ENCODE results near the gene CXCL11. TPM values are rescaled to one million over a fixed set of nuclear protein-coding genes. Genes with fewer than 3 reads are reported as not detected.

Gene CXCL11
- total RNA-seq, 4 donors from 2014 or later = not detected

DNA sequence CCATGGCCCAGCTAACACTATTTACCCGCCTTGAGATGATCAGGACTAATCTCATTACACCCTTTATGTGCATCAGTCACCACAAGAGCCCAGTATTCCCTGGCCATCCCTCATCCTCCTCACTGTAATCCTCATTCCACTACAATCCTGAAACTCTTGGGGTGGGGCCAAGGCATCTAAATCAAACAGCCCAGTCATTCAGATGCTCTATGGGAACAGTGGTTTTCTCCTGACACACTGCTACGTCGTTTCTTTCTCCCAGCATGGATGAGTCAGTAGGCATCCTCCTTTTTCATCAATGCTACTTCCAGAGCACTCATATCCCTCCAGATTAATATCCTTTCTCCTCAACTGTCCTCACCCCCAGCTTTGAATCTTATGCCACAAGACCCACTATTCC lies 50.8 kb downstream of the CXCL11 start:
- TF ChIP-seq POLR2AphosphoS5 (IDR thresholded peaks at IDR 0.05) = no peak
- TF ChIP-seq POLR2A (IDR thresholded peaks at IDR 0.05) = no peak
- TF ChIP-seq, protein P1, sequence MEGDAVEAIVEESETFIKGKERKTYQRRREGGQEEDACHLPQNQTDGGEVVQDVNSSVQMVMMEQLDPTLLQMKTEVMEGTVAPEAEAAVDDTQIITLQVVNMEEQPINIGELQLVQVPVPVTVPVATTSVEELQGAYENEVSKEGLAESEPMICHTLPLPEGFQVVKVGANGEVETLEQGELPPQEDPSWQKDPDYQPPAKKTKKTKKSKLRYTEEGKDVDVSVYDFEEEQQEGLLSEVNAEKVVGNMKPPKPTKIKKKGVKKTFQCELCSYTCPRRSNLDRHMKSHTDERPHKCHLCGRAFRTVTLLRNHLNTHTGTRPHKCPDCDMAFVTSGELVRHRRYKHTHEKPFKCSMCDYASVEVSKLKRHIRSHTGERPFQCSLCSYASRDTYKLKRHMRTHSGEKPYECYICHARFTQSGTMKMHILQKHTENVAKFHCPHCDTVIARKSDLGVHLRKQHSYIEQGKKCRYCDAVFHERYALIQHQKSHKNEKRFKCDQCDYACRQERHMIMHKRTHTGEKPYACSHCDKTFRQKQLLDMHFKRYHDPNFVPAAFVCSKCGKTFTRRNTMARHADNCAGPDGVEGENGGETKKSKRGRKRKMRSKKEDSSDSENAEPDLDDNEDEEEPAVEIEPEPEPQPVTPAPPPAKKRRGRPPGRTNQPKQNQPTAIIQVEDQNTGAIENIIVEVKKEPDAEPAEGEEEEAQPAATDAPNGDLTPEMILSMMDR (IDR thresholded peaks at IDR 0.05) = no peak
- no peak for TF ChIP-seq EP300 (IDR thresholded peaks at IDR 0.05; ENCODE audit: low read depth)
- H3K4me3 ChIP-seq = no peak overlapping the region

More for the DNA sequence above, 50.8 kb downstream of the CXCL11 start:
- in situ Hi-C loops (cut with MboI; ENCODE audit: low pct_ligation_motif_present in 1 of 4, low pct_unique_long_range_greater_than_20kb in 1 of 4, low sequenced_read_pairs in 3 of 4) = no loop called here
- 69 to 75% methylated on average over 3 of the region's 3 CpGs for WGBS, 2 donors (ENCODE audit: low coverage in 1 of 2)
- H3K9me3 ChIP-seq = no peaks in the 10 kb centered on the region
- intact Hi-C loops (cut with DNase I; ENCODE audit: low total_unique reads) = no loop called here
- peaks cover 12 to 16% (median 14%) of the 10 kb centered on the region in 4 donors for H3K4me1 ChIP-seq
- DNase-seq = no peak
- no peak overlapping the region for H3K27ac ChIP-seq
- no peaks in the 10 kb centered on the region for H3K27me3 ChIP-seq
- H3K36me3 ChIP-seq = peaks cover 0 to 17% (median 0%) of the 10 kb centered on the region in 4 donors

Other genes with a start within 250 kb of the CXCL11 start
- gene PPEF2, start 133.6 kb downstream of the CXCL11 start, total RNA-seq = under 1 TPM in 1 of 4 donors, not detected in 3; 0.32 TPM
- gene NAAA, start 95.1 kb downstream of the CXCL11 start, total RNA-seq = 100 to 1,000 TPM; 219 to 603 (median 461) TPM
- gene SDAD1, start 45.1 kb downstream of the CXCL11 start, total RNA-seq = 10 to 100 TPM in 3 of 4 donors, 1 to 10 TPM in 1; 6.7 to 27.5 (median 20.4) TPM
- gene CXCL9, start 28.6 kb downstream of the CXCL11 start, total RNA-seq = 1 to 10 TPM in 1 of 4 donors, not detected in 3; 2.5 TPM
- 1 to 10 TPM in 1 of 4 donors, not detected in 3; 3.0 TPM for gene CXCL10, start 12.6 kb downstream of the CXCL11 start, total RNA-seq
- gene ART3, start 38.6 kb upstream of the CXCL11 start, total RNA-seq = 1 to 10 TPM in 1 of 4 donors, under 1 TPM in 1, not detected in 2; 0.68 to 4.4 TPM
- 100 to 1,000 TPM in 1 of 4 donors, 10 to 100 TPM in 2, 1 to 10 TPM in 1; 7.0 to 142 (median 29.2) TPM for gene NUP54, start 112.3 kb upstream of the CXCL11 start, total RNA-seq
- 100 to 1,000 TPM; 139 to 210 (median 194) TPM for gene SCARB2, start 177.8 kb upstream of the CXCL11 start, total RNA-seq
- gene FAM47E, start 215.7 kb upstream of the CXCL11 start, total RNA-seq = 1 to 10 TPM in 3 of 4 donors, under 1 TPM in 1; 0.20 to 7.8 (median 2.8) TPM

Measured in transverse colon (tissue), 4 donors.